ENCODE data around the gene TECPR2.

TECPR2 gene

DNA sequence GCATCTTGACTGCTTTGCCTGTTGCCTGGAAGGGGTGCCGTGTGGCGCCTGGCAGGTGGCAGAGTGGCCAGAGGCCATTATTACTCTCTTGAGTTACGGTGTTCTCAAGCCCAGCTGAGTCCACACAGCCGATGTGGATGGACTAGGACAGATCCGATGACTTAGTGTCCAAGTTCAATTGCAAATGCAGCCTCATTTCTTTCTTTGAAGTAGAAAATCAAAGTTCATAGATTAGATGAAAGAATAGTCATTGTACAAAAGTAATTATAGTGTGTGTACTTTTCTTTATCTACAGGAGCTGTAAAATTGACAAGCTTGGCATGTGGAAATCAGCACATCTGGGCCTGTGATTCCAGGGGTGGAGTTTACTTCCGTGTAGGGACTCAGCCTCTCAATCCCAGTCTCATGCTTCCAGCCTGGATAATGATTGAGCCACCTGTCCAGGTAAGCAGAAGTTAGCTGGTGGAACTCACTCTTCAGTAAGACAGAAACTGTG, 102.2 kb downstream of the TECPR2 start:
- H3K4me3 ChIP-seq (ENCODE audit: low read length in 2 of 2) = no peak overlapping the region
- H3K9me3 ChIP-seq (ENCODE audit: control insufficient read depth in 2 of 2, low read length in 2 of 2) = no peaks in the 10 kb centered on the region
- peaks cover 13 to 23% of the 10 kb centered on the region in 2 donors for H3K36me3 ChIP-seq (ENCODE audit: control insufficient read depth in 2 of 2, insufficient read depth in 2 of 2, low read length in 2 of 2)
- no peak overlapping the region for H3K27ac ChIP-seq (ENCODE audit: low read length)
- H3K27me3 ChIP-seq (ENCODE audit: control insufficient read depth in 1 of 2, insufficient read depth in 2 of 2, low read length in 2 of 2) = no peaks in the 10 kb centered on the region
- H3K9ac ChIP-seq (ENCODE audit: low read length in 2 of 2) = no peak overlapping the region
- peaks cover 4% of the 10 kb centered on the region for H3K4me1 ChIP-seq (ENCODE audit: control insufficient read depth, insufficient read depth, low read length)

DNA sequence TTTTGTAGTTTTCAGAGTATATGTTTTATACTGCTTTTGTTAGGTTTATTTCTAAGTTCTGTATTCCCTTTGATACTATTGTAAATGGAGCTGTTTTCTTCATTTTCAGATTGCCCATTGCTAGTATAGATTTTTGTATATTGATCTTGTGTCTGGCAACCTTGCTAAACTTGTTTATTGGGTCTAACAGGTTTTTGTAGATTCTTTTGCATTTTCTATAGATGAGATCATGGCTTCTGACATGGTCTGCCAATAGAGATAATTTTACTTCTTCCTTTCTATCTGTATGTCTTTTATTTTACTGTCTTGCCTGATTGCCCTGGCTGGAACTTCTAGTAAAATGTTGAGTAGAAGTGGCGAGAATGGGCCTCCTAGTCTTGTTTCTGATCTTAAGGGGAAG, 106.5 kb downstream of the TECPR2 start:
- no peak overlapping the region for H3K9ac ChIP-seq (ENCODE audit: low read length in 2 of 2)
- H3K4me1 ChIP-seq (ENCODE audit: control insufficient read depth, insufficient read depth, low read length) = peaks cover 7% of the 10 kb centered on the region
- H3K4me3 ChIP-seq (ENCODE audit: low read length in 2 of 2) = no peak overlapping the region
- peaks cover 9 to 19% of the 10 kb centered on the region in 2 donors for H3K36me3 ChIP-seq (ENCODE audit: control insufficient read depth in 2 of 2, insufficient read depth in 2 of 2, low read length in 2 of 2)
- H3K27me3 ChIP-seq (ENCODE audit: control insufficient read depth in 1 of 2, insufficient read depth in 2 of 2, low read length in 2 of 2) = no peaks in the 10 kb centered on the region
- H3K27ac ChIP-seq (ENCODE audit: low read length) = no peak overlapping the region
- H3K9me3 ChIP-seq (ENCODE audit: control insufficient read depth in 2 of 2, low read length in 2 of 2) = no peaks in the 10 kb centered on the region

DNA sequence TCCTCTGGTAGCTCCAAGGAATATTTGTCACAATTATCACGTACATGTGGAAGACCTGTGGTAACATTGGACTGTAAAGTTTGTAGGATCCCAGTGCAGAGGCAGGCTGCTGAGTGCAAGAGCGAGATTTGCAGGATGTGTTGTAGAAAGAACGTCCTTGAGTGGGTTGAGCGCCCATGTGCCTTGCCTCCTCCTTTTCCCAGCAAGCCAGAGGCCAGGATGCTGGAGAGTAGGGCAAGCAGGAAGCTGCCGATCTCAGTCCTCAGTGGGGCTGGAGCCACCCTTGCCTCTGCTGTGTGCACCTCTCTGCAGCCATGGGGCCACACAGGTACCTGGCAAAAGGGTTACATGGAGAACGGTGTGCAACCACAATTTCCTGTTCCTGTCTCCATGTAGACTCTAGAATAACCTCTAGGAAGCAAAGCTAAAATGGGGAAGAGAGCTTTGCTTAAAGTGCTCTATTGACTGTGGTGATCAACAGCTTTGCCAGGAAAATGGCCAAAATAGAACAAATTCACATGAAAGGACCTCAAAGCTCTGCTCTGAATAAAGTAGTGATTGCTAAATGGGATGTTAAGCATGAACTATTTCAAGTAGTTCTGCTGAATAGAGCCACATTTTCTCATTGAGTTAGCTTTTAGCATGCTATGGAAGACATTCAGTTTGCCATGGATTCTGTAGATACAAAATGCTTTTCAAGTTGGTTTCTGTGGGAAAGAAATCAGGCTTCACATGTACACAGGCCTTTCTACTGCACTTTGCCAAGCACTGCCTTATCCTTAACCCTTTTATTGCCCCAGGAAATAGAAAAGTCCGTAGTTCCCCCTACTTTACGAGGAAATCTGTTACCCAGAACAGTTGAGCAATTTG, 109.4 kb downstream of the TECPR2 start:
- H3K9ac ChIP-seq (ENCODE audit: low read length in 2 of 2) = peak overlapping the region in 1 of 2 donors; percentile 37
- H3K27me3 ChIP-seq (ENCODE audit: control insufficient read depth in 1 of 2, insufficient read depth in 2 of 2, low read length in 2 of 2) = no peaks in the 10 kb centered on the region
- H3K4me1 ChIP-seq (ENCODE audit: control insufficient read depth, insufficient read depth, low read length) = peaks cover 16% of the 10 kb centered on the region
- no peaks in the 10 kb centered on the region for H3K36me3 ChIP-seq (ENCODE audit: control insufficient read depth in 2 of 2, insufficient read depth in 2 of 2, low read length in 2 of 2)
- peak overlapping the region; percentile 75 for H3K27ac ChIP-seq (ENCODE audit: low read length)
- no peaks in the 10 kb centered on the region for H3K9me3 ChIP-seq (ENCODE audit: control insufficient read depth in 2 of 2, low read length in 2 of 2)
- no peak overlapping the region for H3K4me3 ChIP-seq (ENCODE audit: low read length in 2 of 2)

DNA sequence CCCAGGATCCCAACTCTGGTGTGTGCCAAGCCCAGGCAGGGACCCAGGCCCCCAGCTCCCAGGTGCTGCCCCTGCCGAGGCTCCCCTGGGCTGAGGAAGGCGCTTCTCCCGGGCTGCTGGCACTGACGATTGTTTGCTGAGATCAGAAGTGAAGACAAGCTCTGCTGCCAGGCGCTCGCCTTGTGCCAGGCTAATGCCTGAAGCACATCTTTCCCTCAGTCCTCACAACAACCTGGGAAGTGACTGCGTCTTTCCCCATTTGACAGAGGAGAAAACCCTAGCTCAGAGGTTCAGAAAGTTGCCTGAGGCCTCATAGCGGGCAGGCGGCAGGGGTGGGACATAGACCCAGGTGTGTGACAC, 110.0 kb downstream of the TECPR2 start:
- Histone ChIP-seq H3K4me1 (ENCODE audit: control insufficient read depth, insufficient read depth, low read length) (peaks cover 16% of the 10 kb centered on the region), H3K36me3 (ENCODE audit: control insufficient read depth in 2 of 2, insufficient read depth in 2 of 2, low read length in 2 of 2) (no peaks in the 10 kb centered on the region), H3K4me3 (ENCODE audit: low read length in 2 of 2) (no peak overlapping the region), H3K9me3 (ENCODE audit: control insufficient read depth in 2 of 2, low read length in 2 of 2) (no peaks in the 10 kb centered on the region), H3K27me3 (ENCODE audit: control insufficient read depth in 1 of 2, insufficient read depth in 2 of 2, low read length in 2 of 2) (no peaks in the 10 kb centered on the region), H3K9ac (ENCODE audit: low read length in 2 of 2) (peak overlapping the region; percentile 7 to 37), H3K27ac (ENCODE audit: low read length) (peak overlapping the region; percentile 75)

- no peaks in the 10 kb centered on the region for H3K9me3 ChIP-seq (ENCODE audit: control insufficient read depth in 2 of 2, low read length in 2 of 2)
- peaks cover 16% of the 10 kb centered on the region for H3K4me1 ChIP-seq (ENCODE audit: control insufficient read depth, insufficient read depth, low read length)
- no peaks in the 10 kb centered on the region for H3K27me3 ChIP-seq (ENCODE audit: control insufficient read depth in 1 of 2, insufficient read depth in 2 of 2, low read length in 2 of 2)
- no peak overlapping the region for H3K9ac ChIP-seq (ENCODE audit: low read length in 2 of 2)
- H3K27ac ChIP-seq (ENCODE audit: low read length) = peak overlapping the region; percentile 75
- H3K36me3 ChIP-seq (ENCODE audit: control insufficient read depth in 2 of 2, insufficient read depth in 2 of 2, low read length in 2 of 2) = no peaks in the 10 kb centered on the region
- H3K4me3 ChIP-seq (ENCODE audit: low read length in 2 of 2) = no peak overlapping the region
Measured at GRCh38 chr14:102473559-102473958, 110.8 kb downstream of the TECPR2 start.

DNA sequence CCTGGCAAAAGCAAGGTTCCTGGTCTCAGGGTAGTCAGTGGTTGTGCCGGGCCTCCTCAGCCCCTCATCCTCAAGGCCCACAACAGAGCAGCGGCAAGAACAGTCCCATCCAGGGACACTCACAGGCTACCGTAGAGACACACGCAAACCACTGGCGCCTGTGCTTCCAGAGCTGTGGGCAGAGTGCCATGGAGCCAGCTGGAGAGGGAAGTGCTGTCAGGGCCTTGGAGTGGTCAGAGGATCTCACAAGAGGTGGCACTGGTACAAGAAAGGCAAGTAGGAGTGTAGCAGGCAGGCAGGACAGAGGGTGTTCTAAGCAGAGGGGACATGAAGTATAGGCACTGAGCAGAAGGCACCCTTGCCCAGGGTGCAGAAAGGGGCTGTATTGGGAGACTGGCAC, 112.2 kb downstream of the TECPR2 start:
- Histone ChIP-seq H3K9me3 (ENCODE audit: control insufficient read depth in 2 of 2, low read length in 2 of 2) (no peaks in the 10 kb centered on the region), H3K27ac (ENCODE audit: low read length) (peak overlapping the region; percentile 37), H3K4me1 (ENCODE audit: control insufficient read depth, insufficient read depth, low read length) (peaks cover 25% of the 10 kb centered on the region), H3K4me3 (ENCODE audit: low read length in 2 of 2) (peak overlapping the region in 1 of 2 donors; percentile 15), H3K9ac (ENCODE audit: low read length in 2 of 2) (no peak overlapping the region), H3K27me3 (ENCODE audit: control insufficient read depth in 1 of 2, insufficient read depth in 2 of 2, low read length in 2 of 2) (no peaks in the 10 kb centered on the region), H3K36me3 (ENCODE audit: control insufficient read depth in 2 of 2, insufficient read depth in 2 of 2, low read length in 2 of 2) (no peaks in the 10 kb centered on the region)

DNA sequence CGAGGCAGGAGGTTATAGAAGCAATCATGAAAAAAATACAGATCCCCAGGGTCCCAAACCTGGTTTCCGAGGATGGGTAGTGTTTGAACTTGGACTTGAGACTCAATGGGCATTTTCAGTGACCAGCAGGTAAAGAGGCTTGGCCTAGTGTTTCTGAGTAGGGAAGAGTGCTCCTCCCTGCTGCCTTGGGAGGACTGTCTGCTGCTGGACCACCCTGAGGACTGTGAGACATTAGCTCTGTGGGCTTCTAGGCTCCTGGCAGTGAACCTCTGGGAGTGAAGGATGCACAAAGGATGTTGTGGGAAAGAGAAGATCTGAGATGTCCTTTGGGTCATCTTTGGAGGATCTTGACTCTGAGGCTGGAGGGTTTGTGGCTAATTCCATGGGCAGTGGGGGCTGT, 116.4 kb downstream of the TECPR2 start:
- H3K4me3 ChIP-seq (ENCODE audit: low read length in 2 of 2) = no peak overlapping the region
- peaks cover 18% of the 10 kb centered on the region for H3K4me1 ChIP-seq (ENCODE audit: control insufficient read depth, insufficient read depth, low read length)
- no peaks in the 10 kb centered on the region for H3K27me3 ChIP-seq (ENCODE audit: control insufficient read depth in 1 of 2, insufficient read depth in 2 of 2, low read length in 2 of 2)
- no peak overlapping the region for H3K27ac ChIP-seq (ENCODE audit: low read length)
- no peaks in the 10 kb centered on the region for H3K9me3 ChIP-seq (ENCODE audit: control insufficient read depth in 2 of 2, low read length in 2 of 2)
- peaks cover 0 to 3% of the 10 kb centered on the region in 2 donors for H3K36me3 ChIP-seq (ENCODE audit: control insufficient read depth in 2 of 2, insufficient read depth in 2 of 2, low read length in 2 of 2)
- H3K9ac ChIP-seq (ENCODE audit: low read length in 2 of 2) = no peak overlapping the region

GRCh38 chr14:102479777-102480176, 117.0 kb downstream of the TECPR2 start:
- H3K4me3 ChIP-seq (ENCODE audit: low read length in 2 of 2) = peak overlapping the region; percentile 10 to 69
- H3K9ac ChIP-seq (ENCODE audit: low read length in 2 of 2) = no peak overlapping the region
- H3K9me3 ChIP-seq (ENCODE audit: control insufficient read depth in 2 of 2, low read length in 2 of 2) = no peaks in the 10 kb centered on the region
- H3K4me1 ChIP-seq (ENCODE audit: control insufficient read depth, insufficient read depth, low read length) = peaks cover 15% of the 10 kb centered on the region
- H3K27me3 ChIP-seq (ENCODE audit: control insufficient read depth in 1 of 2, insufficient read depth in 2 of 2, low read length in 2 of 2) = no peaks in the 10 kb centered on the region
- peaks cover 0 to 3% of the 10 kb centered on the region in 2 donors for H3K36me3 ChIP-seq (ENCODE audit: control insufficient read depth in 2 of 2, insufficient read depth in 2 of 2, low read length in 2 of 2)
- H3K27ac ChIP-seq (ENCODE audit: low read length) = no peak overlapping the region

DNA sequence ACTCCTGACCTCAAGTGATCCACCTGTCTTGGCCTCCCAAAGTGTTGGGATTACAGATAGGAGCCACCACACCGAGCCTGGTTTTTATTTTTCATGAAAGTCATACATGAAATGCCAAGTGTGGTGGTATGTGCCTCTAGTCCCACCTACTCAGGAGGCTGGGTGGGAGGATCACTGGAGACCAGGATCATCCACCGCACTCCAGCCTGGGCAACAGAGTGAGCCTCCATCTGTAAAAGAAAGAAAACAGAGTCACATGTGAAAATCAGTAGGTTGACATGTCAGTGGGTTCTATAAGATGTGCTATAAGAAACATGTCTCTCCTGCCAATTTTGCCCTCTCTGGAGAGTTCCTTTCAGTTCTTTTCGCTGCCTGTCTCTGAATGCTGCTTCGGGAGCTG, 118.6 kb downstream of the TECPR2 start:
- H3K9me3 ChIP-seq (ENCODE audit: control insufficient read depth in 2 of 2, low read length in 2 of 2) = no peaks in the 10 kb centered on the region
- H3K27me3 ChIP-seq (ENCODE audit: control insufficient read depth in 1 of 2, insufficient read depth in 2 of 2, low read length in 2 of 2) = no peaks in the 10 kb centered on the region
- H3K27ac ChIP-seq (ENCODE audit: low read length) = no peak overlapping the region
- H3K4me3 ChIP-seq (ENCODE audit: low read length in 2 of 2) = no peak overlapping the region
- H3K9ac ChIP-seq (ENCODE audit: low read length in 2 of 2) = no peak overlapping the region
- peaks cover 0 to 3% of the 10 kb centered on the region in 2 donors for H3K36me3 ChIP-seq (ENCODE audit: control insufficient read depth in 2 of 2, insufficient read depth in 2 of 2, low read length in 2 of 2)
- peaks cover 9% of the 10 kb centered on the region for H3K4me1 ChIP-seq (ENCODE audit: control insufficient read depth, insufficient read depth, low read length)

DNA sequence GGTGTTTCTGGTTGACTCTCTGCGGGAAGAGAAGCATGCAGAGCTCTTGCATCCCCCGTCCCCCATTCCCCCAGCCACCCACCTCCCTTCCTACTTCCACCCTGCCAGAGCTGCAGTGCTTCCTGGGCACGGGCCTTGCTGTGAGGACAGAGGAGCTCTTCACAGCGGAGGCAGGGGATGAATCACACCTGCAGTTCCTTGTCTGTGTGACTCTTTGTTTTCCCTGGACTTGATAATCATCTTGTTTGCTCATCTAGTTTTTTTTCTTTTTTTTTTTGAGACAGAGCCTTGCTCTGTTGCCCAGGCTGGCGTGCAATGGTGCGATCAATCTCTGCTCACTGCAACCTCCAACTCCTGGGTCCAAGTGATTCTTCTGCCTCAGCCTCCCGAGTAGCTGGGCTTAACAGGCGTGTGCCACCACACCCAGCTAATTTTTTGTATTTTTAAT, 119.1 kb downstream of the TECPR2 start:
- no peaks in the 10 kb centered on the region for H3K9me3 ChIP-seq (ENCODE audit: control insufficient read depth in 2 of 2, low read length in 2 of 2)
- no peak overlapping the region for H3K27ac ChIP-seq (ENCODE audit: low read length)
- H3K36me3 ChIP-seq (ENCODE audit: control insufficient read depth in 2 of 2, insufficient read depth in 2 of 2, low read length in 2 of 2) = peaks cover 0 to 4% of the 10 kb centered on the region in 2 donors
- no peak overlapping the region for H3K4me3 ChIP-seq (ENCODE audit: low read length in 2 of 2)
- H3K4me1 ChIP-seq (ENCODE audit: control insufficient read depth, insufficient read depth, low read length) = peaks cover 9% of the 10 kb centered on the region
- H3K27me3 ChIP-seq (ENCODE audit: control insufficient read depth in 1 of 2, insufficient read depth in 2 of 2, low read length in 2 of 2) = no peaks in the 10 kb centered on the region
- H3K9ac ChIP-seq (ENCODE audit: low read length in 2 of 2) = no peak overlapping the region

DNA sequence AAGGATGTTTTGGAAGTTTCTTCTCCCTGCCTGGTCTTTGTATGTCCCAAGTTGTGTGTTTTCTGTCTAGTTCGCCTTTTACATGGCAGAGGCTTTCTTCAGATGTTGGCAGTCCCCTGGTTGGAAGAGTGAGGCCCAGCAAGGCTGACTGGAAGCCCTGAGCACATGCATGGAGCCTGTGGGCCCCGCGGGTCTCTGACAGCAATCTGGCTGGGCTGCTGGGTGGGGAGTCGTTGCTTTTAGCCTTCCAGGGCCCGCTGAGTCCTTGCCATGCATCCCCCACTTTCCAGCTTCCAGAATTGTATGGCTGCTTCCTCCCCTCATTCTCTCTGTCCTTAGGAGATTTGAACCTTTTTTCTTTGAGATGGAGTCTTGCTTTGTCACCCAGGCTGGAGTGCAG, 121.6 kb downstream of the TECPR2 start:
- no peaks in the 10 kb centered on the region for H3K9me3 ChIP-seq (ENCODE audit: control insufficient read depth in 2 of 2, low read length in 2 of 2)
- H3K27ac ChIP-seq (ENCODE audit: low read length) = no peak overlapping the region
- H3K27me3 ChIP-seq (ENCODE audit: control insufficient read depth in 1 of 2, insufficient read depth in 2 of 2, low read length in 2 of 2) = no peaks in the 10 kb centered on the region
- peaks cover 0 to 6% of the 10 kb centered on the region in 2 donors for H3K36me3 ChIP-seq (ENCODE audit: control insufficient read depth in 2 of 2, insufficient read depth in 2 of 2, low read length in 2 of 2)
- H3K4me1 ChIP-seq (ENCODE audit: control insufficient read depth, insufficient read depth, low read length) = peaks cover 5% of the 10 kb centered on the region
- H3K4me3 ChIP-seq (ENCODE audit: low read length in 2 of 2) = no peak overlapping the region
- no peak overlapping the region for H3K9ac ChIP-seq (ENCODE audit: low read length in 2 of 2)

Data from stomach smooth muscle (tissue), 2 donors.